NCI-H2081 (cell line): Measurements from ENCODE around the gene SEC22A.

Source experiments
- DNase-seq, 2 experiments: peaks; one replicate each; lab custom pipeline; 2025; lab: John Stamatoyannopoulos, UW

The SEC22A gene

GRCh38 chr3:123287962-123288302 is 86.2 kb downstream of the SEC22A start:
- DNase-seq = no peak

GRCh38 chr3:123289391-123290106 is 87.8 kb downstream of the SEC22A start:
- no peak for DNase-seq

GRCh38 chr3:123290107-123290930 is 88.6 kb downstream of the SEC22A start:
- DNase-seq = no peak

GRCh38 chr3:123290962-123291361 is 89.2 kb downstream of the SEC22A start:
- no peak for DNase-seq

GRCh38 chr3:123291404-123291803 is 89.7 kb downstream of the SEC22A start:
- DNase-seq = no peak

GRCh38 chr3:123292321-123293310 is 90.9 kb downstream of the SEC22A start:
- DNase-seq = no peak

- DNase-seq = no peak
These were observed 92.7 kb downstream of the SEC22A start for GRCh38 chr3:123294296-123294938.

GRCh38 chr3:123295171-123295900 is 93.6 kb downstream of the SEC22A start:
- no peak for DNase-seq

GRCh38 chr3:123295901-123296250 is 94.1 kb downstream of the SEC22A start:
- no peak for DNase-seq

- no peak for DNase-seq
These were observed 94.5 kb downstream of the SEC22A start for GRCh38 chr3:123296261-123296660.

GRCh38 chr3:123296836-123297626 is 95.3 kb downstream of the SEC22A start:
- no peak for DNase-seq

GRCh38 chr3:123297627-123297899 is 95.8 kb downstream of the SEC22A start:
- no peak for DNase-seq

GRCh38 chr3:123298903-123299302 is 97.2 kb downstream of the SEC22A start:
- DNase-seq = no peak

GRCh38 chr3:123299581-123299980 is 97.8 kb downstream of the SEC22A start:
- DNase-seq = no peak

GRCh38 chr3:123300056-123300455 is 98.3 kb downstream of the SEC22A start:
- DNase-seq = no peak

- no peak for DNase-seq
These were observed 98.8 kb downstream of the SEC22A start for GRCh38 chr3:123300583-123300982.

- DNase-seq = no peak
These were observed 99.8 kb downstream of the SEC22A start for GRCh38 chr3:123301331-123302184.

GRCh38 chr3:123302961-123303360 is 101.2 kb downstream of the SEC22A start:
- no peak for DNase-seq

GRCh38 chr3:123303976-123304560 is 102.3 kb downstream of the SEC22A start:
- no peak for DNase-seq
